ENCODE results near the gene CCND2.

DNA sequence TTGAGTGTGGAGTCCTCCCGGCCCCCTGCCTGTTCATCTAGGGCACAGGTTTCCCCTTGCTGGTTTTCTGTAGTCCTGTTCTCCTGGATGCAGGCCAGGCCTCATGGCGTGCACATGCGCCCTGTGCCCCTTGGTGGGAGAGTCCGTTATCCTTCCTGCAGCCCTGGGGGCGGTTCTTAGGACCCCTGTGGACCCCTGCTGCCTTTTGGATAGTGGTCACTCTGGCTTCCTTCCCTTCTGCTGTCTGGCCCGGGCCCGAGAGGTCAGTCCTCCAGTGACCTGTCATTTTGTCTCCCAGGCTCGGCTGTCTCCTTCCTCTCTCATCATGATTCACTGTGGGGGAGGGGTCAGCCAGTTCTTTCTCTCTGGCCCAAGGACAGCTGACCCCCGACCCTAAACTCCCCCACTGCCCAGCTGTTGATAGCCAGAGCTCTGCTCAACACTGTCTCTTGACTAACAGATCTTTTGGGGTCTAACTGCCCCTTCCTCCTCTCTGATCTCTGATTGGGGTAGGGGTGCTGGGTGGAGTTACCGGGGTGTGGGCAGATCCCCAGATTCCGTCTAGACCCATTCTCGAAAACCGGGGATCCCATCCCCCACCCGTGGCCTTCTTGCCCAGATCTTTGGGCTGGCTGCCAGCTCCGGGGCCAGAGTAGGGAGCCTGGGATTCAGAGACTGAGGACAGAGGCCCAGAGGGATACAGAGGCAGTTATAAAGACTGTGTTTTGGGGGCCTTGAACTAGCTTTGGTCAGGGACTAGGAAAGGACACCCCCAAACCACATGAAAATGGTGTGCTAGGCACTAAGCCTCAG, 7.0 kb downstream of the CCND2 start:
- no peak for TF ChIP-seq CTCF (IDR thresholded peaks at IDR 0.05)
- no peak for TF ChIP-seq EP300 (IDR thresholded peaks at IDR 0.05)
- no peak for TF ChIP-seq POLR2A (IDR thresholded peaks at IDR 0.05)
